ENCODE data around the gene ELMO2. TPM values are rescaled to one million over a fixed set of nuclear protein-coding genes. Genes with fewer than 3 reads are reported as not detected.
"Not testable (repeated sequence)": the region's sequence is repeated elsewhere in the genome, so short reads cannot be mapped to it uniquely, and the experiment has no call there.

ELMO2 gene
- polyA plus RNA-seq, 3 donors from 2014 or later: 50.7 to 107 (median 98.7) TPM

DNA sequence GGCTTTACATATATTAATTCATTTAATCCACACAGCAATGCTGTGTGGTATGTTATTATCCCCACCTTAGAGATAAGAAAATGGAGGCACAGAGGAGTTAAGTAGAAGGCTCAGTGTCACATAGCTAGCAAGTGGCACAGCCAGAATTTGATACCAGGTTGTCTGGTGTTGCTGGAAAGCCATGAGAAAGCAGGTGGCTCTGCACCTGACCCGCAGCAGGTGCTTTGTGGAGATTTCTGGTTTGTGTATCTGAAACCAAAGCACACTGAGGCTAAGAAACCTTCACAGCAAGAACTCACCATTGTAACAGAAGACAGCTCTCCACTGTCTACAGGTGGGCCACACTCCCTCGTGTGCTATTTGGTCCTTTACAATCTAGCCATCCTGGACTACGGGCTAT, 7.5 kb downstream of the ELMO2 start:
- Mint-ChIP-seq H3K4me1 (peaks cover 75 to 90% of the 10 kb centered on the region in 2 donors), H3K4me3 (peak overlapping the region; percentile 56 to 83 (median 67)), H3K27ac (peak overlapping the region; percentile 85 to 96 (median 93)), H3K36me3 (peaks cover 0 to 11% (median 10%) of the 10 kb centered on the region in 3 donors), H3K9me3 (no peaks in the 10 kb centered on the region), H3K27me3 (ENCODE audit: low read depth in 3 of 3) (peaks cover 0 to 6% (median 2%) of the 10 kb centered on the region in 3 donors)
- no peak for DNase-seq

DNA sequence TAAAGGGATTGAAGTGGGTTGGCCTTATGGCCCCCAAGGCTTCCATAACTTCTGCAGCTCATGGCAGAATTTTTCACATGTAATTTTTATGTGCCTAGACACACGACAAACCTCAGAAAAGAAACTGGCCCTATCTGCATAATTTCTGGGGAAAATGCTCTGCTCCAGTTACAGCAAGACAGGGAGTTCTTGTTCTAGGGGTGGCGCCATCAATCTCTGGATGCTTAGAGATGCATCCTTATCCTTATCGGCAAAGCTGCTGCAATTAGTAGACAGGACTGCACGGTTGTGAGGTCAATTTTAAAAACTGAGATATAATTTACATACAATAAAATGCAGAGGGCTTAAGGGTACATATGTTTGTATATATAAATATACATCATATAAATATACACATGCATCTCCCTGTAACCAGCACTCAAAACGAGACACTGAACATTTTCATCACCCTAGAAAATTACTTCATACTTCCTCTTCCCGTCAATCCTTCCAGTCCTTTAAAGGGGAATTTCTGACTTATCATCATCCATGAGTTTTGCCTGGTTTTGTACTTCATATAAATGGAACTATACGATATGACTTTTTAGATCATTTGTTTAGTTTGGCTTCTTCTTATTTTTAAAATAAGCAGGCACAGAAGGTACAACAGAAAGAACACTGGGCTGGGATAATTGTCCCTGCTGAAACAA, 10.2 kb downstream of the ELMO2 start:
- no peak overlapping the region for H3K4me3 Mint-ChIP-seq

GRCh38 chr20:46394872-46395760, 11.3 kb downstream of the ELMO2 start:
- Mint-ChIP-seq H3K36me3 (peaks cover 23 to 36% (median 33%) of the 10 kb centered on the region in 3 donors), H3K9me3 (no peaks in the 10 kb centered on the region), H3K27ac (peak overlapping the region in 3 of 6 donors; percentile 41 to 64 (median 61)), H3K4me1 (peaks cover 39 to 60% of the 10 kb centered on the region in 2 donors), H3K4me3 (no peak overlapping the region), H3K27me3 (ENCODE audit: low read depth in 3 of 3) (peaks cover 0 to 4% (median 0%) of the 10 kb centered on the region in 3 donors)
- no peak for DNase-seq

More for the DNA sequence above, 10.2 kb downstream of the ELMO2 start:
- H3K4me1 Mint-ChIP-seq: peaks cover 49 to 70% of the 10 kb centered on the region in 2 donors
- H3K27ac Mint-ChIP-seq: peak overlapping the region in 2 of 6 donors; percentile 39 to 61
- H3K36me3 Mint-ChIP-seq: peaks cover 18 to 31% (median 26%) of the 10 kb centered on the region in 3 donors
- DNase-seq: no peak
- peaks cover 0 to 6% (median 0%) of the 10 kb centered on the region in 3 donors for H3K27me3 Mint-ChIP-seq (ENCODE audit: low read depth in 3 of 3)
- no peaks in the 10 kb centered on the region for H3K9me3 Mint-ChIP-seq

GRCh38 chr20:46393967-46394366, 12.4 kb downstream of the ELMO2 start:
- no peak overlapping the region for H3K27ac Mint-ChIP-seq
- H3K4me1 Mint-ChIP-seq: peaks cover 28 to 48% of the 10 kb centered on the region in 2 donors

GRCh38 chr20:46388937-46389336, 17.5 kb downstream of the ELMO2 start:
- Mint-ChIP-seq H3K9me3 (no peaks in the 10 kb centered on the region), H3K4me3 (no peak overlapping the region), H3K27ac (peak overlapping the region in 2 of 6 donors; percentile 40 to 81), H3K4me1 (peaks cover 8% of the 10 kb centered on the region in 2 donors), H3K27me3 (ENCODE audit: low read depth in 3 of 3) (no peaks in the 10 kb centered on the region), H3K36me3 (peaks cover 38 to 59% (median 52%) of the 10 kb centered on the region in 3 donors)
- no peak for DNase-seq

More at GRCh38 chr20:46393967-46394366, 12.4 kb downstream of the ELMO2 start:
- Mint-ChIP-seq H3K9me3 (no peaks in the 10 kb centered on the region), H3K36me3 (peaks cover 23 to 36% (median 33%) of the 10 kb centered on the region in 3 donors), H3K27me3 (ENCODE audit: low read depth in 3 of 3) (peaks cover 0 to 2% (median 0%) of the 10 kb centered on the region in 3 donors), H3K4me3 (no peak overlapping the region)
- DNase-seq: no peak

DNA sequence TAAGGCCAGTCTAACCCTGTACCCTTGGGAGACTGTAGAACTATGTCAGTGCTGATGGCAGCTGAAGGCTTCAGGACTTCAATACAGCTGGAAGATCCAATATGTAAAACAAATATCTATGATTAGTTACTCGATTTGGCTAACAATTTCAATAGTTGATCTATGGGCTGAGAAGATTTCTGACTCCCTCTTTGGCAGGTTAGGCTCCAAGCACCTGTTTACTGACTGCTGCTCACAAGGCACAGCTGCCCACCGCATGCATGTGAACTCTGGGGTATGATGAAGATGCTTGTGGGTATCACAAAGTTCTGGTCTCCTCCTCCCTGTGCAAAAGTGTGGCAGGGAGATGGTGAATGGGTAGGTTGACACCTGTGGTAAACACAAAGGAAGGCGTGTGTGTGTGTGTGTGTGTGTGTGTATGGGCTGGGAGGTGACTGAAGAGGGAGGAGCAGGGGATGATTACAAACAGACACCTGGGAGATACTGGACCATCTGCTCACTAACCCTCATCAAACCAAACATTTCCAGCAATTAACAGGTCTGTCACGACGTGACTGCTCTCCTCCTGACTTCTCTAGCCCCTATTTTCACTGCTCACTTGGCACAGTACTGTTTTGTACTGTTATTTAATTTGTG, 18.1 kb downstream of the ELMO2 start:
- DNase-seq: no peak
- Mint-ChIP-seq H3K27me3 (ENCODE audit: low read depth in 3 of 3) (no peaks in the 10 kb centered on the region), H3K9me3 (no peaks in the 10 kb centered on the region), H3K4me1 (peaks cover 8% of the 10 kb centered on the region in 2 donors), H3K27ac (peak overlapping the region in 4 of 6 donors; percentile 18 to 81 (median 32)), H3K4me3 (peak overlapping the region in 1 of 5 donors; percentile 5), H3K36me3 (peaks cover 38 to 63% (median 52%) of the 10 kb centered on the region in 3 donors)

DNA sequence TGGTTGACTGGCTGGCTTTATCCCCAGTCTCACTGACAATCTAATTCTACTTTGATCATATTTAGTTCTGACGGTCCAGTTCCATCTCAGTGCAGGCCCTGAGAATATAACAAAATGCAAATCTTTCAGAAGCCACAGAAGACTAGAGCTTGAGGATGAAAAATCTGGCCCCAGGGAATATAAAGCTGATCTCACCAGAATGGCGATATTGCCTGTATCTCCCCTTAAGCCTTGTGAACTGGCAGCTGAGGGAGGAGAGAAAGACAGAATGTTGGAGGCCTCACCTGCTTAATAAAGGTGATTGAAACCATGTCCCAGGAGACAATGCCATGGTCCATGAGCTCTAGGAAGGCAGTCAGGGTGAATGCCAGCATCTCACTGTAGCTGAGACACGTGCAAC, 19.4 kb downstream of the ELMO2 start:
- H3K27me3 Mint-ChIP-seq (ENCODE audit: low read depth in 3 of 3); H3K9me3 Mint-ChIP-seq; H3K4me1 Mint-ChIP-seq; DNase-seq; H3K4me3 Mint-ChIP-seq: not testable (repeated sequence)
- peak overlapping the region in 3 of 6 donors; percentile 13 to 55 (median 38) for H3K27ac Mint-ChIP-seq
- H3K36me3 Mint-ChIP-seq: peaks cover 31 to 62% (median 45%) of the 10 kb centered on the region in 3 donors

DNA sequence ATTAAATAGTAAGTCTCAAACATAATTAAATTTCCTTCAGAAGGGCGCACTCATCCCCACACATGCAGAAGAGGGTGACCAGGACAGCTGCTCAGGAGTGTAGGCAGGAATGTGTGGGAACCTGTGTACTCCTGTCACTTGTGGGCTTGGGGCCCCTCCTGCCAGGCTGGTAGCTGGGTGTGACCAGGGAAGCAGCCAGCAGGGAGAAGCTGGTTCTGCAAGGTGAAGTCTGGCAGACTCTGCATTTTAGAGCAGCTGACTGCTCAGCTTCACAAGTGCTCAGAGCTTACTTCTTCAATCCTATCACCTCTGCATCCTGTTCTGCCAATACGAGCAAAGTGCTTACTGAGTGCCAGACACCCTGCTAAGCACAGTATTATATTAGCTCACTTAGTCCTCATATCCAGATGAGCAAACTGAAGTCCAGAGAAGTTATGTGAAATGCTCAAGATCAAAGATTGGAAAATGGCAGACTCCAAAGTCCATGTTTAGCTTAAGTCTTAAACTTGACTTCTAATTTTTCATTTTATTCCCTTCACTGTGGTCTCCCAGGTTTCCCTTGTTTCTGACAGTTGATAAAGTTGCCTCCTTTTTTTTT, 27.9 kb downstream of the ELMO2 start:
- Mint-ChIP-seq H3K27ac (peak overlapping the region in 2 of 6 donors; percentile 26 to 61), H3K27me3 (ENCODE audit: low read depth in 3 of 3) (peaks cover 0 to 3% (median 0%) of the 10 kb centered on the region in 3 donors), H3K36me3 (peaks cover 27 to 57% (median 37%) of the 10 kb centered on the region in 3 donors), H3K4me1 (peaks cover 0 to 2% of the 10 kb centered on the region in 2 donors), H3K4me3 (no peak overlapping the region), H3K9me3 (no peaks in the 10 kb centered on the region)
- no peak for DNase-seq

GRCh38 chr20:46377518-46377917, 28.9 kb downstream of the ELMO2 start:
- Mint-ChIP-seq H3K9me3 (no peaks in the 10 kb centered on the region), H3K4me3 (no peak overlapping the region), H3K4me1 (peaks cover 0 to 2% of the 10 kb centered on the region in 2 donors), H3K36me3 (peaks cover 34 to 57% (median 47%) of the 10 kb centered on the region in 3 donors), H3K27ac (peak overlapping the region; percentile 3 to 58 (median 24)), H3K27me3 (ENCODE audit: low read depth in 3 of 3) (peaks cover 0 to 3% (median 0%) of the 10 kb centered on the region in 3 donors)
- DNase-seq: no peak

DNA sequence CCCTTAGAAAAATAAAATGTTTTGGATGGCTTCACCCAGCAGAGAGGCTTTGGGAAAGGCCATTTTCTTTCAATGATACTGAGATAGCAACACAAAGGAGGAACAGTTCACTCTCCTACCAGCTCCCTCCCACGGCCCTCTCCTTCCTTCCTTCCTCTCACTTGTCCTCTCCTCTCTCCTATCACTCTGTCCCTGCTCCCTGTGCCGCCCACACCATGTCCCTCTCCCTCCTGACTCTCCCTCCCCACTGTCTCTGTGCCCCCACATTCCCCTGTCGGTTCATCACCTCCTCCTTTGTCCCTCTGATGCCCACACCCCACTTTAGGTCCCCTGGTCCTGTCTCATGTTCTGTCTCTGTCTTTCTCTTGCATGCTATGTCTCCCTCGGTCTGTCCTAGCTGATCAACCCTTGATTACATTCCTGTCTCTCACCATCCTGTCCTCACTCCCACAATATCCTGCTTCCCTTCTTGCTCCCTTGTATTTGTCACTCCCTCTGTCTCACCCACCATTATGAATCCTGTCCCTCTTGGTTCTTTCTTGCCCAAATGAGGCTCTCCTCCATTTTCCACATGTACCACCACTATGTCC, 30.1 kb downstream of the ELMO2 start:
- H3K36me3 Mint-ChIP-seq: peaks cover 29 to 60% (median 50%) of the 10 kb centered on the region in 3 donors
- H3K27ac Mint-ChIP-seq: peak overlapping the region; percentile 8 to 71 (median 56)
- H3K4me1 Mint-ChIP-seq: no peaks in the 10 kb centered on the region
- H3K27me3 Mint-ChIP-seq (ENCODE audit: low read depth in 3 of 3): peaks cover 0 to 3% (median 0%) of the 10 kb centered on the region in 3 donors
- no peak for DNase-seq
- H3K4me3 Mint-ChIP-seq: no peak overlapping the region
- no peaks in the 10 kb centered on the region for H3K9me3 Mint-ChIP-seq

DNA sequence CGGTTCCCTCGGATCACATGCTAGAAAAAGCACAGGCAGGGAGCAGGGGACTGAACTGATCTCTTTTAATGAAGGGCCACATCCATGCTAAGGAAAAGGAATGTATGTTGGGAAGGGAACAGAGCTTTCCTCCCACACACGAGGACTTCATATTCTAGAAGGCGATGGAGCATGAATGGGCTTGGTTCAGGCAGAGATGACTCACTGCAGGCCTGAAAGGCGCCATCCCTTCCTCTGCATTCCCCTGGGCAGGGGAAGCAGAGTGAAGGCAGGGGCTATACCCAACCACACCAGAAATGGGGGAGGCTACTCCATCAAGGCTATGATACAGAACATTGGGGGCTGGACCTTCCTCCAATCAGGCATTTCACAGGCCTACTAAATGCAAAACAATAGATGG, 30.6 kb downstream of the ELMO2 start:
- no peak for DNase-seq
- H3K27ac Mint-ChIP-seq: peak overlapping the region in 2 of 6 donors; percentile 34 to 40
- H3K4me3 Mint-ChIP-seq: no peak overlapping the region
- no peaks in the 10 kb centered on the region for H3K4me1 Mint-ChIP-seq
- peaks cover 29 to 61% (median 50%) of the 10 kb centered on the region in 3 donors for H3K36me3 Mint-ChIP-seq
- peaks cover 0 to 3% (median 0%) of the 10 kb centered on the region in 3 donors for H3K27me3 Mint-ChIP-seq (ENCODE audit: low read depth in 3 of 3)
- H3K9me3 Mint-ChIP-seq: no peaks in the 10 kb centered on the region

- Mint-ChIP-seq H3K27me3 (ENCODE audit: low read depth in 3 of 3) (peaks cover 0 to 1% (median 0%) of the 10 kb centered on the region in 3 donors), H3K27ac (peak overlapping the region in 2 of 6 donors; percentile 53 to 68), H3K36me3 (peaks cover 24 to 60% (median 48%) of the 10 kb centered on the region in 3 donors), H3K4me3 (no peak overlapping the region), H3K9me3 (no peaks in the 10 kb centered on the region), H3K4me1 (no peaks in the 10 kb centered on the region)
- no peak for DNase-seq
Observed at GRCh38 chr20:46374383-46374782, 32.0 kb downstream of the ELMO2 start.
